Left ventricle myocardium inferior (tissue), 1 donor: ENCODE measurements around the gene ICOS. TPM values are rescaled to one million over a fixed set of nuclear protein-coding genes. Genes with fewer than 3 reads are reported as not detected.

Experiments
- DNase-seq: peaks from one replicate; pipeline ENCODE4 v3.0.0-alpha.2; 2020
- H3K27ac ChIP-seq: fragments of 200-600 bp; replicated peaks from 2 replicates; pipeline ENCODE4 v1.8.0; 2021
- H3K27me3 ChIP-seq: fragments of 200-600 bp; 2 replicates; pipeline ENCODE4 v1.8.0; 2021; ENCODE audit warnings: low read depth
- H3K36me3 ChIP-seq: fragments of 200-600 bp; 2 replicates; pipeline ENCODE4 v1.8.0; 2021
- H3K4me1 ChIP-seq: fragments of 200-600 bp; 2 replicates; pipeline ENCODE4 v1.8.0; 2021
- H3K4me3 ChIP-seq: fragments of 200-600 bp; 2 replicates; pipeline ENCODE4 v1.8.0; 2021; ENCODE audit warnings: mild to moderate bottlenecking, moderate library complexity
- H3K9me3 ChIP-seq: fragments of 200-600 bp; replicated peaks from 2 replicates; pipeline ENCODE4 v1.8.0; 2021
- intact Hi-C: fragments of 100-400 bp; cut with micrococcal nuclease; formaldehyde crosslinking; loops from one replicate; pipeline ENCODE4 v1.11.0; 2022
- total RNA-seq: library from RNA; stranded (reverse); fragmentation: NEBNext Ultra II Directional; extraction: Animal tissue kit (Norgen Biotek cat#: 25700); gene quantifications from one replicate; pipeline ENCODE4 v1.2.1, GENCODE V29; 2021
- TF ChIP-seq, protein P1 (sequence below): fragments of 200-600 bp; IDR thresholded peaks from 2 replicates; pipeline ENCODE4 v1.8.0; 2021; ENCODE audit warnings: antibody characterized with exemption, mild to moderate bottlenecking, borderline replicate concordance
- donor health status: DM: no; HTN: yes; CAD: no; lungs with severe emphysema.

ICOS gene
- total RNA-seq, 1 donor from 2014 or later: not detected

DNA sequence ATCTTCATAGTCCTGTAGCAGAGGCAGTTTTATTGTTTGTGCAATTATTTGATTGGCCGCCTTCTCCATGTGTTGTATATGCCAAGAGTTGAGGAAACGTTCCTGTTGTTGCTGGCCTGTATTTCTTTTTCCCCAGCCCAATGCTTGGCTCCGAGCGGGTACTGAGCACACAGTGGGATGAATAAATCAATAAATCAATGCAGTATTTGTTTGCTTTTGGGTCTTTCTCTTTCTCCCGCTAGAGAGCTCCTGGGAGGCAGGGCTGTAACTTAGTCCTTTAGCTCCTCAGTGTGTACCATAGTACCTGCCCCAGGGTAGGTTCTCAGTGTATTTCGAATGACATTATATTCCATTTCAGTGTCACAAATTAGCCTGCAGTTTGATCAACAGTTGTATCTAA is 71.8 kb downstream of the ICOS start:
- intact Hi-C loops: no loop called here
- no peaks in the 10 kb centered on the region for H3K9me3 ChIP-seq

DNA sequence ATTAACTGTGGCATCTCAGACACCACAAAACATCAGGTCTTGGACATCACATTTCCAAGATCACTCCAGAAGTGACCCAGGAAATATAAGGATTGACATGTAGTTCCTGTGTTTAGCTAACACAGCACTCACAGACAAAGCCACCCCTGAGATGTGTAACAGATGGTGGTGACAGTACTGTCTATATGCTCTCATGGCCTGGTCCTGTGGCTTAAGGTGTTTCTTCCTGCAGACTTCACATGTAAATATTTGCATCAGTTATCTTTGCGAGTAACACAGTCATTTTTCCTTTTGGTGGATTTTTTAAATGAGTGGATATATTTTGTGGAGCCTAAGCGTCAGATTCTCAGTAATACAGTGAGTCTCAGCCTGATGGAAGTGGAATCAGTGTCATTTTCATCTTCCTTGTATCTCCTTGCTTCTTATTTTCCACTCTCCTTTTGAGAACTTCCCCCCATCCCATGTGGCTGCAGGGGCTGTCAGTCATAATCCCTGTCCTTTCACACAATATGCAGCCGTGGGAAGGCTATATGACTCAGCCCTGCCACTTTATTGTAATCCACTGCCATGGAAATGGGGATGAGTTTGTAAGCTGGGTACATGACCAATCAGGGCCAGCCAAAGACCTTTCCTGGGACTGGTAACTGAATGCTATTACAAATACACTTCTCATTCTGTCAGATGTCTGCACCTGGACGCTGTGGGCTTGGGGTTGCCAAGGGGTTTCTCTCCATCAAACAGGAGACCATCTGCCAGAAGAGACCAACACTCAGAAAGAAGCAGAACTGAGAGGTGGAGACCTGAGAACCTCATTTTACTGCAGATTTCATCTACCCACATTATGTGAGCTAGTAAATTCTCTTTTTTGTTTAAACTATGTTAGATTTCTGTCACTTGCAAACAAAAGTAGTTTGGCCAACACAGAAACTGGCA is 74.3 kb downstream of the ICOS start:
- H3K4me1 ChIP-seq: peaks cover 5% of the 10 kb centered on the region
- H3K36me3 ChIP-seq: no peaks in the 10 kb centered on the region
- DNase-seq: no peak
- no peak overlapping the region for H3K4me3 ChIP-seq
- no peaks in the 10 kb centered on the region for H3K9me3 ChIP-seq
- peaks cover 6% of the 10 kb centered on the region for H3K27me3 ChIP-seq
- no peak overlapping the region for H3K27ac ChIP-seq
- intact Hi-C loops: no loop called here
- TF ChIP-seq, protein P1, sequence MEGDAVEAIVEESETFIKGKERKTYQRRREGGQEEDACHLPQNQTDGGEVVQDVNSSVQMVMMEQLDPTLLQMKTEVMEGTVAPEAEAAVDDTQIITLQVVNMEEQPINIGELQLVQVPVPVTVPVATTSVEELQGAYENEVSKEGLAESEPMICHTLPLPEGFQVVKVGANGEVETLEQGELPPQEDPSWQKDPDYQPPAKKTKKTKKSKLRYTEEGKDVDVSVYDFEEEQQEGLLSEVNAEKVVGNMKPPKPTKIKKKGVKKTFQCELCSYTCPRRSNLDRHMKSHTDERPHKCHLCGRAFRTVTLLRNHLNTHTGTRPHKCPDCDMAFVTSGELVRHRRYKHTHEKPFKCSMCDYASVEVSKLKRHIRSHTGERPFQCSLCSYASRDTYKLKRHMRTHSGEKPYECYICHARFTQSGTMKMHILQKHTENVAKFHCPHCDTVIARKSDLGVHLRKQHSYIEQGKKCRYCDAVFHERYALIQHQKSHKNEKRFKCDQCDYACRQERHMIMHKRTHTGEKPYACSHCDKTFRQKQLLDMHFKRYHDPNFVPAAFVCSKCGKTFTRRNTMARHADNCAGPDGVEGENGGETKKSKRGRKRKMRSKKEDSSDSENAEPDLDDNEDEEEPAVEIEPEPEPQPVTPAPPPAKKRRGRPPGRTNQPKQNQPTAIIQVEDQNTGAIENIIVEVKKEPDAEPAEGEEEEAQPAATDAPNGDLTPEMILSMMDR: no peak

More for the DNA sequence above, 71.8 kb downstream of the ICOS start:
- H3K4me1 ChIP-seq: peaks cover 5% of the 10 kb centered on the region
- TF ChIP-seq, protein P1: no peak
- no peak overlapping the region for H3K27ac ChIP-seq
- no peak overlapping the region for H3K4me3 ChIP-seq
- peaks cover 6% of the 10 kb centered on the region for H3K27me3 ChIP-seq
- H3K36me3 ChIP-seq: no peaks in the 10 kb centered on the region
- DNase-seq: no peak

Other genes with a start within 250 kb of the ICOS start
- gene CD28, start 230.1 kb upstream of the ICOS start, total RNA-seq: 0.77 TPM
- gene CTLA4, start 69.0 kb upstream of the ICOS start, total RNA-seq: 0.11 TPM